Spleen (tissue), 11 donors: ENCODE results near the gene ADAM10. TPM values are rescaled to one million over a fixed set of nuclear protein-coding genes. Genes with fewer than 3 reads are reported as not detected.

Experiments used
- DNase-seq: peaks from one replicate; pipeline ENCODE4 v3.0.0-alpha.2; 2020
- H3K27ac ChIP-seq, 8 donors: fragments of 200-600 bp; sonication (generic) in 7 of 8; 1 replicate in 4 of 8; 2 replicates in 4 of 8; pipeline versions ENCODE4 v1.5.0 to v1.8.0; 2016 to 2021; ENCODE audit warnings: inconsistent platforms in 4 of 8, mild to moderate bottlenecking in 4 of 8, moderate library complexity in 1 of 8
- H3K27me3 ChIP-seq, 7 donors: fragments of 200-600 bp; sonication (generic) in 6 of 7; replicated peaks in 1 of 7; 1 replicate in 4 of 7; 2 replicates in 3 of 7; pipeline versions ENCODE4 v1.5.0 to v1.8.0; 2016 to 2021; ENCODE audit warnings: inconsistent platforms in 3 of 7, mild to moderate bottlenecking in 1 of 7
- H3K36me3 ChIP-seq, 6 donors: fragments of 200-600 bp; sonication (generic) in 5 of 6; 1 replicate in 4 of 6; 2 replicates in 2 of 6; pipeline versions ENCODE4 v1.5.0 to v1.8.0; 2016 to 2021; ENCODE audit warnings: inconsistent platforms in 2 of 6
- H3K4me1 ChIP-seq, 6 donors: fragments of 200-600 bp; sonication (generic) in 5 of 6; 1 replicate in 3 of 6; 2 replicates in 3 of 6; pipeline versions ENCODE4 v1.5.0 to v1.8.0; 2016 to 2021; ENCODE audit warnings: inconsistent platforms in 3 of 6
- H3K4me3 ChIP-seq, 8 donors: fragments of 200-600 bp; sonication (generic) in 7 of 8; 1 replicate in 4 of 8; 2 replicates in 4 of 8; pipeline versions ENCODE4 v1.5.0 to v1.8.0; 2016 to 2021; ENCODE audit warnings: inconsistent platforms in 4 of 8, mild to moderate bottlenecking in 4 of 8, moderate library complexity in 2 of 8
- H3K9me3 ChIP-seq, 8 donors: fragments of 200-600 bp; sonication (generic) in 7 of 8; 1 replicate in 4 of 8; 2 replicates in 4 of 8; pipeline versions ENCODE4 v1.5.0 to v1.8.0; 2016 to 2021; ENCODE audit warnings: inconsistent platforms in 4 of 8
- CTCF ChIP-seq, 11 experiments: fragments of 200-600 bp in 7 of 11; fragments of 450-650 bp in 4 of 11; sonication (generic) in 4 of 11; IDR thresholded peaks in 8 of 11; conservative IDR thresholded peaks in 3 of 11; 1 replicate in 7 of 11; 2 replicates in 4 of 11; pipeline versions ENCODE4 v1.4.0 to v1.8.0; 2016 to 2021; ENCODE audit warnings: antibody characterized with exemption in 11 of 11, inconsistent platforms in 4 of 11, mild to moderate bottlenecking in 1 of 11
- POLR2A ChIP-seq, 3 donors: fragments of 450-650 bp; IDR thresholded peaks; one replicate each; pipeline ENCODE4 v1.5.1; 2017; ENCODE audit warnings: antibody characterized with exemption in 3 of 3, mild to moderate bottlenecking in 1 of 3
- POLR2AphosphoS5 ChIP-seq, 3 donors: sonication (generic); formaldehyde crosslinking; IDR thresholded peaks; one replicate each; pipeline ENCODE4 v1.5.1; 2017; ENCODE audit warnings: antibody characterized with exemption in 3 of 3
- WGBS, 5 donors: extraction: QIAGEN DNeasy Blood & Tissue Kit in 3 of 5; methylation state at CpG; one replicate each; pipeline versions ENCODE4 v1.1.5 to v1.1.7; 2013 to 2018; 5-methylcytosine and 5-hydroxymethylcytosine counted together
- intact Hi-C: fragments of 100-400 bp; cut with DNase I; formaldehyde crosslinking; loops from one replicate; pipeline ENCODE4 v1.15.0; 2023; ENCODE audit warnings: low total_unique reads
- polyA plus RNA-seq, 3 donors: library from polyadenylated mRNA; stranded (reverse); fragments of 200-250 nt; gene quantifications; one replicate each; pipeline ENCODE4 v1.2.1, GENCODE V29; 2013
- total RNA-seq, 7 donors: library from RNA; depleted of rRNA in 3 of 7; stranded (reverse); fragments of >200 nt in 3 of 7; fragmentation: NEBNext Ultra II Directional in 4 of 7; extraction: Animal tissue kit (Norgen Biotek cat#: 25700) in 4 of 7; gene quantifications; one replicate each; pipeline versions ENCODE4 v1.1.0 to v1.2.1, GENCODE V29; 2016 to 2021
- donor health status: healthy with polysubstance abuse.
- donor health status: DM: no; HTN: no; CAD: no; lungs with moderate emphysema.
- donor health status: DM: no; HTN: no; CAD: no.
- donor health status: Bipolar disorder and iron deficiency.
- donor health status: healthy.
- donor health status: DM: no; HTN: no; CAD: no.
- donor health status: DM: yes; HTN: yes; CAD: no.

Gene ADAM10
- total and polyA plus RNA-seq, 10 donors = 7.6 to 205 (median 123) TPM

- Histone ChIP-seq H3K27me3 (no peaks in the 10 kb centered on the region), H3K27ac (peak overlapping the region in 2 of 8 donors; percentile 47 to 53), H3K9me3 (no peaks in the 10 kb centered on the region), H3K4me3 (no peak overlapping the region), H3K4me1 (peaks cover 0 to 11% (median 0%) of the 10 kb centered on the region in 6 donors), H3K36me3 (peaks cover 0 to 94% (median 24%) of the 10 kb centered on the region in 6 donors)
- no peak for TF ChIP-seq POLR2AphosphoS5 (IDR thresholded peaks at IDR 0.05)
- TF ChIP-seq POLR2A (IDR thresholded peaks at IDR 0.05) = no peak
- no peak for TF ChIP-seq CTCF (IDR thresholded peaks at IDR 0.05 in 8 of 11, conservative IDR thresholded peaks at IDR 0.05 in 3 of 11)
- intact Hi-C loops = no loop called here
- 96 to 98% (median 97%) methylated on average over 4 of the region's 4 CpGs for WGBS, 5 donors
- DNase-seq = no peak
These were observed 150.7 kb downstream of the ADAM10 start for GRCh38 chr15:58598829-58599210.

DNA sequence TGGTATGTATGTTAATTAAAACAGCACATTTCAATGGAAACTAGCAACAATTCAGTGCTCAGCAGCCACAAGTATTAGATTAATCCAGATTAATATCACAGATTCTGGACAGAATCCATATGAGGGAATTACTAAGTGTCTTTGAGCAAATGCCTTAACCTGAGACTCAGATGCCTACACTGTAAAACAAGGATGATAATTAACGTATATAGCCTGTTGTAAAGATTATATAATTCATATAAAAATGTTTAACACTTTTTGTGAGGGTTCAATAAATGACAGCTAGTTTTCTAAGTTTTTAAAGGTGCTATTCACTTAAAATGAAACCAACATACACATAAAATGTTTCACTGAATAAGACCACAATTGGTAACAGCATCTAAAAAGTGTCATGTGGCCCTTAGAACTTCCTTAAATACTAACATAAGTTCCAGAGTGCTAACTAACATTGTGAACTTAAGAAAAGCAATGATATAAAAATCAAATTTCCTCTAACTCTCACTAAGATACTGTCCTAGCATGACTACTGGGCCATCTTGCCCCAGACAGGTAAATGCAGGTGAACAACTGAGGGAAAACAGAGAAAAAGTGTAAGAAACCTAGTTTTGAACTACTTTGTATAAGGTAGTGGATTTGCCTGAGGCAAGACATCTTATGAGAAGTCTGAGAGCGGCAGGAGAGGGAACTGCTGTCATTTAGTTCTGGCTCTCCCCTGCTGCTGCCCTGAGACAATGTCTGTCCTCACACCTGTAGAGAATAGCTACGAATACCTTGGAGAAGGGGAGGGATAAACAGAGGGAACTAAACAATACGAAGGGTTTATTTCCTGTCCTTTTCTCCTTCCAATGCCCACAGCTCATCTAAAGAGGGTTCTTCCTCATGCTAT, 151.3 kb downstream of the ADAM10 start:
- WGBS, 5 donors = 79 to 89% (median 82%) methylated on average over 4 of the region's 4 CpGs
- Histone ChIP-seq H3K9me3 (no peaks in the 10 kb centered on the region), H3K4me3 (no peak overlapping the region), H3K4me1 (peaks cover 0 to 11% (median 0%) of the 10 kb centered on the region in 6 donors), H3K36me3 (peaks cover 0 to 94% (median 24%) of the 10 kb centered on the region in 6 donors), H3K27me3 (no peaks in the 10 kb centered on the region), H3K27ac (peak overlapping the region in 3 of 8 donors; percentile 38 to 53 (median 47))
- no peak for DNase-seq
- intact Hi-C loops = no loop called here
- TF ChIP-seq POLR2AphosphoS5 (IDR thresholded peaks at IDR 0.05) = no peak

DNA sequence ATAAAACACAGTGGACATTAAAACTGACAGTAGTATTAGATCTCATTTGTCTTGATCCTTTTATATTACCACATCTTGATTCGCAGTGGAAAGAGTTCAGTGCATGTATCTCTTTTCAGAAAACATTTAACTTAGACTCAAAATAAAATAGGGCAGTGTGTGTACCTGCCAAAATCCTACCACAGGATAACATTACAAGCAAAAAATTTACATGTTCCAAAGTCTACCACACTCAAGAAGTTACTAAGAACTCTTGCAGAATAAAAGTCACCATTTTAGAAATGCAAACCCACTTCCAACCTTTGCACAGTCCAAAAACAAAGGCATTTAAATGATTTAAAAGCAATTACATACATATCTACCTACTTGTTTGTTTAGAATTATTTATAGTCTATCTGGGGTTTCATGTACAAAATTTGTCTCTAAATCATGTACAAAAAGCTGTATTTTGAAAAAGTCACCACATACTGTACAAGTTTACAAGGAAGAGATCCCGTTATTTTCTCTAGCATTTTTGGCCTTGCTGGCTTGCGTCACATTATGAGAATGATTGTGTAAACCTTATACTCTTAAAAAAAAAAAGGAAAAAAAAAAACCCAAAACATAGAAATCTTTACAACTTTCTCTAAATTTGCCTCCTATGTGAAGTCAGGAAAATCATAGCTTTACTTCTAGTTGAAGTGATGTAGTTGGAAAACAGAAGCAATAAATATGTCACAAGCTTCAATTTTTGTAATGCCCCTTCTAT, 153.8 kb downstream of the ADAM10 start:
- H3K36me3 ChIP-seq = peaks cover 0 to 73% (median 20%) of the 10 kb centered on the region in 6 donors
- peaks cover 0 to 11% (median 0%) of the 10 kb centered on the region in 6 donors for H3K4me1 ChIP-seq
- DNase-seq = no peak
- no peaks in the 10 kb centered on the region for H3K9me3 ChIP-seq
- no peak overlapping the region for H3K4me3 ChIP-seq
- no peaks in the 10 kb centered on the region for H3K27me3 ChIP-seq
- no peak overlapping the region for H3K27ac ChIP-seq
- 71 to 90% (median 84%) methylated on average over 3 of the region's 3 CpGs for WGBS, 5 donors
- TF ChIP-seq CTCF (IDR thresholded peaks at IDR 0.05 in 8 of 11, conservative IDR thresholded peaks at IDR 0.05 in 3 of 11) (no peak), POLR2AphosphoS5 (IDR thresholded peaks at IDR 0.05) (no peak)
- intact Hi-C loops = no loop called here

DNA sequence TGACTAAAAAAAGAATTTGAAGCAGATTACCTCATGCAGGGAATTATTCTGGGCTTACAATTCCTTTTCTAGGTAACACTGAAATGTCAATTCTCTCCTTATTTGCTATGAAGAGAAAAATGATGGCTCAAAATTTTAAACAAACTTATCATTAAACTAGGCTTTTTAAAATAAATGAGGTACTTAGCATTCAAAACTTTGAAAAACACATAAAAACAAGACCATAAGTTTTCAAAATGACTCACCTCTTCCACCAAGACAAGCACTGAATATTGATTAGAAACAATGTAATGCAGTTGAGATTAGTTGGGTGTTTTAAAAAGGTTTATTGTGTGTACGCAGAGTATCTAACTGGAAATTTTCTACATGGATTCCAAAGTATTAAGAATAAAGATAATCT, 154.6 kb downstream of the ADAM10 start:
- TF ChIP-seq POLR2AphosphoS5 (IDR thresholded peaks at IDR 0.05) (no peak), POLR2A (IDR thresholded peaks at IDR 0.05) (no peak), CTCF (IDR thresholded peaks at IDR 0.05 in 8 of 11, conservative IDR thresholded peaks at IDR 0.05 in 3 of 11) (no peak)
- 92 to 98% (median 95%) methylated on average over 1 of the region's 1 CpG for WGBS, 5 donors
- Histone ChIP-seq H3K4me1 (peaks cover 0 to 11% (median 0%) of the 10 kb centered on the region in 6 donors), H3K9me3 (no peaks in the 10 kb centered on the region), H3K27ac (no peak overlapping the region), H3K27me3 (no peaks in the 10 kb centered on the region), H3K4me3 (no peak overlapping the region), H3K36me3 (peaks cover 0 to 68% (median 20%) of the 10 kb centered on the region in 6 donors)
- intact Hi-C loops = no loop called here
- no peak for DNase-seq
